Suprapubic skin (tissue), 3 donors: Measurements from ENCODE around the gene HBS1L.

Source experiments
- CTCF ChIP-seq, 2 donors: fragments of 200-600 bp in 1 of 2; fragments of 450-650 bp in 1 of 2; sonication (generic) in 1 of 2; IDR thresholded peaks; one replicate each; pipeline ENCODE4 v1.5.1; 2016 to 2019; ENCODE audit warnings: antibody characterized with exemption in 2 of 2, mild to moderate bottlenecking in 1 of 2, moderate library complexity in 1 of 2
- EP300 ChIP-seq: sonication (generic); formaldehyde crosslinking; IDR thresholded peaks from one replicate; pipeline ENCODE4 v1.6.1; 2017; ENCODE audit warnings: antibody characterized with exemption
- POLR2A ChIP-seq, 2 donors: fragments of 450-650 bp; IDR thresholded peaks; one replicate each; pipeline ENCODE4 v1.6.1; 2017; ENCODE audit warnings: antibody characterized with exemption in 2 of 2, mild to moderate bottlenecking in 2 of 2, moderate library complexity in 2 of 2

- TF ChIP-seq CTCF (IDR thresholded peaks at IDR 0.05) = no peak
- no peak for TF ChIP-seq POLR2A (IDR thresholded peaks at IDR 0.05)
- no peak for TF ChIP-seq EP300
These were observed 10.0 kb upstream of the HBS1L start for GRCh38 chr6:135064586-135064985.
